H1 (cell line): ENCODE results near the gene SLAMF1. TPM values are rescaled to one million over a fixed set of nuclear protein-coding genes. Genes with fewer than 3 reads are reported as not detected.

ENCODE experiments used
- ASH2L ChIP-seq: fragments of 200-600, 300-600 bp; sonication (generic); IDR thresholded peaks from one replicate; pipeline ENCODE4 v1.7.1; 2017; ENCODE audit warnings: low read length
- polyA plus RNA-seq, 7 experiments: library from polyadenylated mRNA; depleted of rRNA in 3 of 7; stranded (reverse) in 5 of 7; unstranded in 2 of 7; fragments of >200 nt in 5 of 7; fragments of 200-250 nt in 2 of 7; gene quantifications; 1 replicate in 5 of 7; 2 replicates in 1 of 7; 4 replicates in 1 of 7; pipeline versions ENCODE4 v1.2.1 to v1.2.3, GENCODE V29; 2011 to 2013; ENCODE audit warnings: missing spikeins in 2 of 7, mixed read lengths in 2 of 7
- total RNA-seq: library from RNA; stranded (reverse); fragmentation: NEBNext Ultra II Directional; extraction: Animal tissue kit (Norgen Biotek cat#: 25700); gene quantifications from 2 replicates; pipeline ENCODE4 v1.2.1, GENCODE V29; 2021
- TF ChIP-seq, protein P1 (sequence below): IDR thresholded peaks from 2 replicates; pipeline ENCODE4 v1.6.1; 2012; ENCODE audit warnings: low read length, inconsistent platforms

The SLAMF1 gene
- total and polyA plus RNA-seq, 2 of the 8 experiments (the other 6 are each of a cell fraction or from before 2014, with no cell fraction given), result not detected

DNA sequence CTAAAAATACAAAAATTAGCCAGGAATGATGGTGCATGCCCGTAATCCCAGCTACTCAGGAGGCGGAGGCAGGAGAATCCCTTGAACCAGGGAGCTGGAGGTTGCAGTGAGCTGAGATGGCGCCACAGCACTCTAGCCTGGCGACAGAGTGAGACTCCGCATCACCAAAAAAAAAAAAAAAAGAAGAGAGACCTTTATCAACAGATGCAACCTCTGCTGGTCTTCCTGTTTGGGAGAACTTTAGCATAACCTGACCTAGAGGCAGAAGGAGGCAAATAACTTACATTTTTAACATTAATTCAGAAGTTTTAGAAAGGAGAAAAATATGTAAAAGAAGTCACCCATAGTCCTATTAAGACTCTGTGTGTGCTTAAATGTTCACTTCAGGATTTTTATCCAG, 32.4 kb downstream of the SLAMF1 start (continued):
- TF ChIP-seq, protein P1, sequence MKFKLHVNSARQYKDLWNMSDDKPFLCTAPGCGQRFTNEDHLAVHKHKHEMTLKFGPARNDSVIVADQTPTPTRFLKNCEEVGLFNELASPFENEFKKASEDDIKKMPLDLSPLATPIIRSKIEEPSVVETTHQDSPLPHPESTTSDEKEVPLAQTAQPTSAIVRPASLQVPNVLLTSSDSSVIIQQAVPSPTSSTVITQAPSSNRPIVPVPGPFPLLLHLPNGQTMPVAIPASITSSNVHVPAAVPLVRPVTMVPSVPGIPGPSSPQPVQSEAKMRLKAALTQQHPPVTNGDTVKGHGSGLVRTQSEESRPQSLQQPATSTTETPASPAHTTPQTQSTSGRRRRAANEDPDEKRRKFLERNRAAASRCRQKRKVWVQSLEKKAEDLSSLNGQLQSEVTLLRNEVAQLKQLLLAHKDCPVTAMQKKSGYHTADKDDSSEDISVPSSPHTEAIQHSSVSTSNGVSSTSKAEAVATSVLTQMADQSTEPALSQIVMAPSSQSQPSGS, result no peak
- TF ChIP-seq ASH2L, result no peak
